ENCODE measurements around the gene IRF2BPL.
"Not testable (repeated sequence)": the region's sequence is repeated elsewhere in the genome, so short reads cannot be mapped to it uniquely, and the experiment has no call there.

Gene IRF2BPL

DNA sequence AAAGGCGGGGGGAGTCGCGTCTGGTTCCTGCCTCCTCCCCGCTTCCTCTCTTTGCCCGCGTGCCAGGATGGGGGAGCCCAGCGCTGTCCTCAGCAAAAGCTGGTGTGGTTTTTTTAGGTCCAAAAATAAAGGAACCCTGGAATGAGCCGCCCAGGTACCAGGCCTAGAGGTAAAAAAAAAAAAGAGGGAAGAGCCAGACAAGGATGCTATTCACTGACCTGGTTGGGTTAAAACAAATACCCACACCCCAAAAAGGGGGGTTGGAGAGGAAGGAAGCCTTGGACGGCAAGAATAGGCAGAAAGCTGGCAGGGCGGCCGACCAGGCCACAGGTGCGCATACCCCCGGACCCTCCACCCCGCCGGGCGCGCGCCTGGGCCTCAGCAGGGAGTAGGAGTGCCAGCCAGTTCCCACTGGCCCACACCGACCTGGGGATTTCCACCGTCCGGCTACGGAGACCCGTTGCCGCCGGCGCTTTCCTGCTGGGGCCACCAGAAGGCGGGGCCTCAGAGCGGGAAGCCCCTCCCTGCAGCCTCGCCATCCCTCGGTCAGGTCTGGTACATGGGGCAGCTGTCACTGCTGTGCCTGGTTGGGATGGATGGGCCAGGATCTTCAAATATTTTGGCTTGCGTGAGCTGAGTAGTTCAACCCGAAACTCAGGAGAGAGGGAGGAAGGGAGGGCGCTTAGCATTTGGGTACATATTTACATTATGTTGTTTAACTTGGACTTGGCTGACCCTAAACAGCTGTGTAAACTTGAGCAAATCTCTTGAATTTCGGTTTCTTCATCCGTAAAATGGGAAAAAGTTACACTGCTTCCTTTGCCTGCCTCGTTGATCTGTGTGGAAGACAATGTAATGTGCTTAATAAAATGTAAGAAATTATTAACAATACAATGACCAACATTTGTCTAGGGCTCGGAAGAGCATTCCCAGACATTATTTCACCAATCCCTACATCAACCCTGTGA is 5.4 kb upstream of the IRF2BPL start:
- DNase-seq (ENCODE audit: low read depth), result peak; percentile 77

- DNase-seq (ENCODE audit: low read depth), result peak; percentile 65
Observed at GRCh38 chr14:77032844-77033621, 4.5 kb upstream of the IRF2BPL start.

- DNase-seq (ENCODE audit: low read depth), result no peak
Observed at GRCh38 chr14:77032491-77032843, 4.0 kb upstream of the IRF2BPL start.

DNA sequence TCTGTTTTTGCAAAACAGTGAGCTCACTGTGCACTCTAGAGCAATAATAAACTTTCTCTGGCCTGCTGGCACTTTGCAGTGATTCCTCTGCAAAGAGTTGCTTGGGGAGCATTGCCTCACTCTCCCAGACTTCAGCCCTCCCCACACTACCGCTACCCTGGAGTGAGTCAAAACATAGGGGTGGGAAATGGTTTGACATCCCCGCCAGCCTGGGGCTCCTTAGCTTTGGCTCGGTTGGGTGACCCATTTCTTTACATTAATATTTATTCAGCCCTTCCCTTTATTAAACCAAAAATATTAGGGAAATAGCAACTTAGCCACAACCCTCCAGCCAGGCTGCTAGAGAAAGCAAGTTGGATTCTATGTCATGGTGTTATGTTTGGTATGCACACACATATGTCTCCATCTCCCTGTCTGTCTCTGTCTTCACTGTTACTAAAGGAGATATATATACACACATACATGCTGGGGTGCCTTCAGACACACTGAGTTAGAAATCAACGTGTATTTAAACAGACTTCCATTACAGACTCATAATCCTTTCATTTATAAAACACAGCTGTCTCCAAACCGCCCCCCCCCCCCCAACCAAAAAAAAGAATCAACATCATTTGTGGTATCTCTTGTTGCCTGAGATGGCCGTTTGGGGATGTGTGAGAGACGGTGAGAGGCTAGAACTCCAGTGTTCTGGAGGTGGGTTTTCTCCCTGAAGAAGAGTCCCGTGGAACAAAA is 3.4 kb upstream of the IRF2BPL start:
- no peak for DNase-seq (ENCODE audit: low read depth)

- DNase-seq (ENCODE audit: low read depth), result peak; percentile 53
Observed at GRCh38 chr14:77027538-77028383, 747 bp downstream of the IRF2BPL start.

DNA sequence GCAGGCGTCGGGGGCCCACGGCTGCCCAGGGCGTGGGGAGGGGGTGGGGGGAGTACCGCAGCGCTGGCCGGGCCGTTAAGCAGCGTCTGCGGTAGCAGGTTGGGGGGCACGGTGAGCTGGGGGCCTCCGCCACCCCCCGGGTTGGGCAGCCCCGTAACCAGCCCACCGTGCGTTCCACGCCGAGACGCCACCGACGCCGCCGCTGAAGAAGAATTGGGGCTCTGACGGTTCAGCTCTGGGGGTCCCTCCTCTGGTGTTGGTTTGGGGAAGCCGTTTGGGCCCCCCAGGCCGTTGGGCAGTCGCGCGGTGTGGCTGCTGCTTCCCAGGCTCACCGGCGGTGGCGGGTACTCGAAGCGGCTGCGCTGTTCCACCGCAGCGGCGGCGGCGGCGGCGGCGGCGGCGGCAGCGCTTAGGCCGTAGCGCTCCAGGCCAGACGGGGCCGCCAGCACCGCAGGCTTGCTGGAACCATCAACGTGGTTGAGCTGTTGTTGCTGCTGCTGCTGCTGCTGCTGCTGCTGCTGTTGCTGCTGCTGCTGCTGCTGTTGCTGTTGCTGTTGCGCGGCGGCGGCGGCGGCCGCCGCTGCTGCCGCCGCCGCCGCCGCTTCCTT is 1.5 kb downstream of the IRF2BPL start:
- peak; percentile 39 for DNase-seq (ENCODE audit: low read depth)

DNA sequence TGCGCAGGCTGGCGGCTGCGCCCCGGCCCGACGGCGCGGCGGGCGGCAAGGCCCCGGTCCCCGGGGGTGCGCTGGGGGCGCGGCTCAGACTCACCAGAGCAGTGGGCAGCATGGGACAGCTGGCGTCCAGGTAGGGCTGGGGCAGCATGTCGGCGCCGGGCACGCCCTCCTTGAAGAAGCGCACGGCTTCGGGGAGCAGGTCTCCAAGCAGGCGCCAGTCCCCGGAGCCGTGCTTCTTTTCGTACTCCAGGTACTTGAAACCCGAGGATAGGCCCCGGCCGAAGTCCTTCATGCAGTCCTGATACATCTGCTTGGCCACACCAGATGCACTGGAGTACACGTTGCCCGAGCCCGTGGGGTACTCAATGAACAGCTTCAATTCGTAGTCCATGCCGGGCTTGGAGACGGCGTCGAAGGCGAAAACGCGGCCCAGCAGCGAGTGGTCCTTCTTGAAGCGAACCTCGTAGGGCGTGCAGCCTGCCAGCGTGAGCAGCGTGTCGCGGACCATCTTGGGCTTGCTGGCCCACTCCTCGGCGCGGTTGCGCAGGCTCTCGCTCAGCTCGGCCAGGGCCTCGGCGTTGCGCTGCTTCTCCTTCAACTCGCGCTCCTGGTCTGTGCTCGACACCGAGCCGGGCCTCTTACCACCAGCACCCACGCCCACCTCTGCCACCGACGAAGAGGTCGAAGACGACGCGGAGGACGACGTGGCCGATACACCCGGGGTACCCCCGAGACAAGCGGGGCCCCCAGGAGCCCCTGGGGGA is 2.2 kb downstream of the IRF2BPL start:
- DNase-seq (ENCODE audit: low read depth), result no peak

- DNase-seq (ENCODE audit: low read depth), result no peak
Observed at GRCh38 chr14:77025744-77026165, 2.8 kb downstream of the IRF2BPL start.

- peak; percentile 53 for DNase-seq (ENCODE audit: low read depth)
Observed at GRCh38 chr14:77024171-77024691, 4.3 kb downstream of the IRF2BPL start.

- no peak for DNase-seq (ENCODE audit: low read depth)
Observed at GRCh38 chr14:77023001-77023996, 5.2 kb downstream of the IRF2BPL start.

DNA sequence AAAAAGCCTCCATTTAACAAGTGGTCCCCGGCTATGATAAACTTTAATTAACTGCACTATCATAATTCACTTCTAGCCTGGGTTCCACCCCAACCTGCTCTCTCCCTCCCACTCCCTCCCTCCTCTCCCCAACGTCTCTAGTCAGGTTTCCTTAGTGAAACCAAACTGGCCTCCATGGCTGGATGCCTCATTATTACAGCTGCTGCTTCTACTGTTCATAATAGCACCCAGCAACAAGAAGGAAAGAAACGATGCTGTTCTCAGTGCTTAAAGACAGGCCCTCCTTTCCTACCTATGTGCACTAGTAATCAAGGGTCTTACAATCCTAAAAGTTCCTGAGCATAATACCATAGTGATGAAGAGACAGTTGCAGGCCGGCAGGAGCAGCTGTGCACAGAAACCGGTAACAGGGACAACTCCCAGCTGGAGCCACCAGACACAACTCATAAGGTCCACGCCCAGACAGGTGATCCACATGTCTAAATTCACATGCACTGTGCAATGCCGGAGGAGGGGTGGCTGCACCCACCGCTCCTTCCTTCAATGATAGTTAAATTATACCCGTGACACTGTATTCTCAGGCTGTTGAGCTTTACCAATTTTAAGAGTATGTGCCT is 6.2 kb downstream of the IRF2BPL start:
- no peak for DNase-seq (ENCODE audit: low read depth)

DNA sequence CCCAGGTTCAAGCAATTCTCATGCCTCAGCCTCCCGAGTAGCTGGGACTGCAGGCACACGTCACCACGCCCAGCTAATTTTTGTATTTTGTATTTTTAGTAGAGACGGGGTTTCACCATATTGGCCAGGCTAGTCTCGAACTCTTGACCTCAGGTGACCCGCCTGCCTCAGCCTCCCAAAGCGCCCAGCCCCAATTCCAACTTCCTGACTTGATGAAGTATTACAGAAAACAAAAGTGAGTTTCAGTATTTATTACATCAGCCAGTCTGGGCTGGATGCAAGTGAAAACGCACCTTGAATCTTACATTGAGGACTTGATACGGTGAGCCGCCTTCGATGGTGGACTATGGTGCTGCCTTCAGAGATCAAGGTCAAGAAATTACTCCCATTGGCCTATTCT is 7.1 kb downstream of the IRF2BPL start:
- DNase-seq (ENCODE audit: low read depth), result not testable (repeated sequence)

DNA sequence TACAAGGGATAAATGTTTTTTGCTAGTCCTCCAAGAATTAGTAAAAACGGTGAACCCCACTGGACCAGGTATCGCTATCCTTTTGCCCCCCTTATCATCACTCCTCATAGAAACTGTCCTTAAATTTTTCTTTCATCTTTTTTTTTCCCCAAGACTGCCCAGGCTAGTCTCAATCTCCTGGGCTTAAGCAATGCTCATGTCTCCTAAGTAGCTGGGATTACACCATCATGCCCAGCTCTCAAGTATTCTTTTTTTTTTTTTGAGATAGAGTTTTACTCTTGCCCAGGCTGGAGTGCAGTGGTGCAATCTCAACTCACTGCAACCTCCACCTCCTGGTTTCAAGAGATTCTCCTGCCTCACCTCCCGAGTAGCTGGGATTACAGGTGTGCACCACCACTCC is 9.7 kb downstream of the IRF2BPL start:
- DNase-seq (ENCODE audit: low read depth), result no peak

- DNase-seq (ENCODE audit: low read depth), result no peak
Observed at GRCh38 chr14:77017666-77018065, 10.8 kb downstream of the IRF2BPL start.

GRCh38 chr14:77014734-77015133 is 13.8 kb downstream of the IRF2BPL start:
- DNase-seq (ENCODE audit: low read depth), result no peak

DNA sequence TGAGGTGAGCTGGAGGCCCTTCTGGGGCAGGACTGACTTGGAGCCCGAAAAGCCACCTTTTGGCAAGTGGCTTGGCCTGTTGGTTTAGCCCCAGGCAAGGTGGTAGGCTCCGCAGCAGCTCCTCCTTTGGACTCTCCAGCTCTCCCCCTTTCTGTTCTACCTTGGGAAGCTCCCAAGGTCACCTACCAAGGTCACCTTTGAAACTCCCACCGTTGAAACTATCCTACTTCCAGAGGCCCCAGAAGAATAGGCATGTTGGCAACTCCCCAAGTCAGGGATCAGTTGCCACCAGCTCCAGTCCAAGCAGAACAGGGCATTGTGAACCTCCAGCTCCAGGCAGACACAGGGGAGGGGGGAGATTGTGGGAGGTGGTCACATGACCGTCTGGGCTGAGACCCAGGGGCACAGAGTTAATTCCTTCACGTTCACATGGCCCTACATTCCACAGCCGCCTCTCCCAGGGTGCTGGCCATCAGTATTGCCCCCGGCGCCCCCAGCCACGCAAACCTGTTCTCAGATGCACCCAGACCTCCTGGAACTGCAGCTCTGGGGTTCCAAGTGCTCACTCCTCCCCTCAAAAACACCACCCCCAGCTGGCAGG is 14.4 kb downstream of the IRF2BPL start:
- DNase-seq (ENCODE audit: low read depth), result no peak

- no peak for DNase-seq (ENCODE audit: low read depth)
Observed at GRCh38 chr14:77012193-77012765, 16.2 kb downstream of the IRF2BPL start.

All from activated T-helper 9 cell treated with anti-CD3 and anti-CD28 coated beads, Interleukin-2, amount 50 U/mL, for 16 hours (primary cell).